Measurements from ENCODE around the gene TTLL7.
A peak's percentile ranks its signal among the peaks of the same experiment; 100 is the strongest.

TTLL7 gene, protein sequence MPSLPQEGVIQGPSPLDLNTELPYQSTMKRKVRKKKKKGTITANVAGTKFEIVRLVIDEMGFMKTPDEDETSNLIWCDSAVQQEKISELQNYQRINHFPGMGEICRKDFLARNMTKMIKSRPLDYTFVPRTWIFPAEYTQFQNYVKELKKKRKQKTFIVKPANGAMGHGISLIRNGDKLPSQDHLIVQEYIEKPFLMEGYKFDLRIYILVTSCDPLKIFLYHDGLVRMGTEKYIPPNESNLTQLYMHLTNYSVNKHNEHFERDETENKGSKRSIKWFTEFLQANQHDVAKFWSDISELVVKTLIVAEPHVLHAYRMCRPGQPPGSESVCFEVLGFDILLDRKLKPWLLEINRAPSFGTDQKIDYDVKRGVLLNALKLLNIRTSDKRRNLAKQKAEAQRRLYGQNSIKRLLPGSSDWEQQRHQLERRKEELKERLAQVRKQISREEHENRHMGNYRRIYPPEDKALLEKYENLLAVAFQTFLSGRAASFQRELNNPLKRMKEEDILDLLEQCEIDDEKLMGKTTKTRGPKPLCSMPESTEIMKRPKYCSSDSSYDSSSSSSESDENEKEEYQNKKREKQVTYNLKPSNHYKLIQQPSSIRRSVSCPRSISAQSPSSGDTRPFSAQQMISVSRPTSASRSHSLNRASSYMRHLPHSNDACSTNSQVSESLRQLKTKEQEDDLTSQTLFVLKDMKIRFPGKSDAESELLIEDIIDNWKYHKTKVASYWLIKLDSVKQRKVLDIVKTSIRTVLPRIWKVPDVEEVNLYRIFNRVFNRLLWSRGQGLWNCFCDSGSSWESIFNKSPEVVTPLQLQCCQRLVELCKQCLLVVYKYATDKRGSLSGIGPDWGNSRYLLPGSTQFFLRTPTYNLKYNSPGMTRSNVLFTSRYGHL

DNA sequence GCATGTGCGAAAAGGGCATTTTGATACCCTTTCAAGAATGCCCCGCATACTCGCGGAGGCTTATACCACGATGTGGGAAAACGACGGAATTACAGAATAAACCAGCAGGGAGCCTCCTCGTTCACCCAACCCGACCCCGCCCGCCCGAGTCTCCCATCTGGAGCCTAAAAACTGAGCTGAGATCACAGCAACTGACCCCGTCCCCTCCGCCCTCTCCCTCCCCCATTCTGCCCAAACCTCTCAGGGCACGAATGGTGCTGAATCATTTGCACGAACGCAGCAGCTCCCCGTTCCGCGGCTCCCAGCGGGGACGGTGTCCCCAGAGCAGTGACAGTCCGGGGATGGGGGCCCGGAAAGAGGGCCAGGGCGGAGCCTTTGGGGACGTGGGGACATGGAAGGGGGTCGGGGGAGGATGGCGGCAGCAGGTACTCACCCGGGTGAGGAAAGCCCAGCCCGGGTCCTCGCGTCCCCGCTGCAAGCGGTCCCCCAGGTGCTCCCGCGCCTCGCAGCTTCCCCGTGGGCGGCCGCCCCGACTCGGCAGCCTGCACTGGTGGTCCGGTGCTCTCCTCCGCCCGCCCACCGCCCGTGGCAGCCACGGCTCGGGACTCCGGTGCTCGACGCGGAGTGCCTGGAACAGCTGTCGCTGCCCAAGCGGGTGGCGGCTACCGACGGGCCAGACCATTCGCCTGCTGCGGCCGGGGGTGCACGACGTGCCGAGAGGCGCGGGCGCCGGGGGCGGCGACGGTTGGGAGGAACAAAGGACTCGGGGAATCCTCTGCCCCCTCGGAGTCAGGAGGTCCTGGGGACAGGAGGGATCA, at the start of gene TTLL7:
Gene TTLL7, minus strand, starts transcription at position 635 of the 818 bp plus-strand sequence. CDS start 46,921 bp downstream, outside the sequence.
- DNase-seq: peak in 4 of 6 experiments; percentile 13 to 38 (median 28)

DNA sequence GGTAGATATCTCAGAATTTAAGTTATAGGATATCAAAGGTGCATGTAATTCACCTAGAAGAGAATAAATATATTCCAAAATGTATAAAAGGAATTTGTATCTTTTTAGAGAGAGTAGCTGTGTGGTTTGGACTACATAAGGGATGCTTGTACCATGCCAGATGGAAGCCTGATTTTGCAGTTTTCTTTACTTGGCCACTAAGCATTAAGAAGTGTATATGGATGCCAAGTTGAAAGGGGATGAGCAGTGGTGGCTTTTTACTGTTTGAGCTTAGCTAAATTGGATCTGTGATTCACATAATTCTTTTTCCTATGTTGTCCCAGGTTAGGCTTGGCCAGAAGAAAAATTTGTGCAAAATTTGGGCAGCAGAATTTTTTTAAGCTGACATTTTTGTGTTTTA, 43.5 kb upstream of the TTLL7 start:
- DNase-seq: no peak

DNA sequence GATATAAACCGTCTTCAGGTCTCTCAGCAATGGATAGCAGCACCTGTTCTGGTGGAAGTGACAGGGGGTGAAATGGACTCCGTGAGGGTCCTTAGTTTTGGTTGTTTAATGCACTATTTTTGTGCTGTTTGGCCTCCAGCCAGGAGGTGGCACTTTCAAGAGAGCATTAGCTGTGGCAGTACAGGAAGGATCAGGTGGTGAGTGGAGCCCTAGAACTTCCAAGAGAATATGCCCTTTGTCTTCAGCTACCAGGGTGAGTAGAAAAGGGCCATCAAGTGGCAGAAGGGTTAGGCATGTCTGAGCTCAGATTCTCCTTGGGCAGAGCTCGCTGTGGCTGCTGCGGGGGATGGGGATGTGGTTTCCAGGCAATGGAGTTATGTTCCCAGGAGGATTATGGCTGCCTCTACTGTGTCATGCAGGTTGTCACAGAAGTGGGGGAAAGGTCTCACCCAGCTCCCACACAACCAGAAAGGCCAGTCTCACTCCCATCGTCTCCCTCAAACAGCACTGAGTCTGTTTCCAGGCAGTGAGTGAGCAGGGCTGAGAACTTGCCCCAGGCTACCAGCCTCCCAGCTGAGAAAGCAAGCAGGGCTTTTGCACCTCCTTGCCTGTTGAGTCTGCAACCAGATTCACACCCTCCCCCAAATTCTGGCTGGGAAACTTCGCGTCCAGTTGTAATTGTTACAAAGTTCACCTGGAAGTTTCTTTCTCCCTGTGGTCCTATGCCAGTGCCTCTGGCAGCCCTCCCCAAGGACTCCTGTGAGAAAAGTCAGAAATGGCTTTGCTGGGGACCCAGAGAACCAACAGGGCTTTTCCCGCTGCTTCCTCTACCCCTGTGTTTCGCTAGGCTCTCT, 39.1 kb upstream of the TTLL7 start:
- no peak for DNase-seq

DNA sequence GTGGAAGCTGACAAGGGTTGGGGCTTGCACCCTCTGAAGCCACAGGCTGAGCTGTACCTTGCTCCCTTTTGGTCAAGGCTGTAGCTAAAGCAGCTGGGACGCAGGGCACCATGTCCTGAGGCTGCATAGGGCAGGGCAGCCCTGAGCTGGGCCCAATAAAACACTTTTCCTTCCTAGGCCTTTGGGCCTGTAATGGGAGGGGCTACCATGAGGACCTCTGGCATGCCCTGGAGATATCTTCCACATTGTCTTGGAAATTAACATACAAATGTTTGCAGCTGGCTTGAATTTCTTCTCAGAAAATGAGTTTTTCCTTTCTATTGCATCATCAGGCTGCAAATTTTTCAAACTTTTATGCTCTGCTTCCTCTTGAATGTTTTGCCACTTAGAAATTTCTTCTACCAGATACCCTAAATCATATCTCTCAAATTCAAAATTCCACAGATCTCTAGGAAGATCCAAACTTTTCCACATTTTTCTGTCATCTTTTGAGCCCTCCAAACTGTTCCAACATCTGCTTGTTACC, 32.9 kb upstream of the TTLL7 start:
- DNase-seq: no peak

DNA sequence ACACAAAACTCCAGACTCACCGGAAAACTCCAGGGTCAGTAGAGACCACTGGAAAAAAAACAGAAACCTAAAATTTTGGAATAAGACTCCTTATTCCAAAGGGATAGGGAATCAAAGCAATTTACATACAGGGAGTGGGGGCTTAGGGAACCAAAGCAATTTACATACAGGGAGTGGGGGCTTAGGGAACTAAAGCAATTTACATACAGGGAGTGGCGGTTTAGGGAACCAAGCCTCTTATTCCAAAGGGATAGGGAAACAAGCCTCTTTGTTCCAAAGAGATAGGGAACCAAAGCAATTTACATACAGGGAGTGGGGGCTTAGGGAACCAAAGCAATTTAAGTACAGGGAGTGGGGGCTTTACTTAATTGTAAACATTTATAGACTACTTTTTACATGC, 28.4 kb upstream of the TTLL7 start:
- DNase-seq: no peak

DNA sequence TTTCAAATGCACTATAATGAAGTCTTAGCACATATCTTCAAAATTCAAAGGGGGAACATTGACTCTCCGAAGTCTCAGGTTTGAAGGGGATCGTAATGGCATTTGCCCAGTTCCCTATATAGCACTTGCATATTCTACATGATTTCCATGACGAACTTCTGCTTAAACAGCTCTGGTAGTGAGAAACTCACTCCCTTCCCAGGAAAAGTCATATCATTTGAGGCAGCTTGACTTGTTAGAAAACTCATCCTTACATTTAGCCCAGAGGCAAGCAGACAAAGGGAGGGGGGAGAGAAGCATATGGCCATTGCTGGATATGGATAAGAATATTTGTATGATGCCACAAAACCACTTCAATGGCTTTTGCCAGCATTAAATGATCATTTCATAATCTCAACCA, 27.0 kb upstream of the TTLL7 start:
- DNase-seq: no peak

DNA sequence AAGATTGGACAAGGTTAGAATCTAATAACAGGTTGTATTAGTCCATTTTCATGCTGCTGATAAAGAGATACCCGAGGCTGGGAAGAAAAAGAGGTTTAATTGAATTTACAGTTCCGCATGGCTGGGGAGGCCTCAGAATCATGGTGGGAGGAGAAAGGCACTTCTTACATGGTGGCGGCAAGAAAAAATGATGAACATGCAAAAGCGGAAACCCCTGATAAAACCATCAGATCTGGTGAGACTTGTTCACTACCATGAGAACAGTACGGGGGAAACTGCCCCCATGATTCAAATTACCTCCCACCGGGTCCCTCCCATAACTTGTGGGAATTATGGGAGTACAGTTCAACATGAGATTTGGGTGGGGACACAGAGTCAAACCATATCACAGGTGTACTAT, 22.9 kb upstream of the TTLL7 start:
- DNase-seq: no peak

DNA sequence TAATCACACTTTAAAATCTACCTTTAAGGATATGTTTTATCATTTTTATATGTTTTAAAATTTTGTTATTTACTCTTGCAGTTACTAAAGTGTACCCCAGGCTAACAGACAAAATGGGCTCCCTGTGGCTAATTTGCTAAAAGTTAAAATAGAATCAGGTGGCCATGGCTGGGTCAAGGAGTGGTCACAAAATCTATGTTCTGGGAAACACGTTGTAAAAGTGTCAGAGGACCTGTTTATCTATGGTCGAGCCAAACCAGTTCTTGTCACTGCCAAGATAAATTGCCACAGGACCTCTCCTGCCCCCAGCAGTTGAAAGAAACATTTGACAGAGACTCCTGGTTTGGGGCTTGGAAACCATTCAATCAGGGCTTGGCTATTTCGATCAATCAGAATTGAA, 21.2 kb upstream of the TTLL7 start:
- no peak for DNase-seq

DNA sequence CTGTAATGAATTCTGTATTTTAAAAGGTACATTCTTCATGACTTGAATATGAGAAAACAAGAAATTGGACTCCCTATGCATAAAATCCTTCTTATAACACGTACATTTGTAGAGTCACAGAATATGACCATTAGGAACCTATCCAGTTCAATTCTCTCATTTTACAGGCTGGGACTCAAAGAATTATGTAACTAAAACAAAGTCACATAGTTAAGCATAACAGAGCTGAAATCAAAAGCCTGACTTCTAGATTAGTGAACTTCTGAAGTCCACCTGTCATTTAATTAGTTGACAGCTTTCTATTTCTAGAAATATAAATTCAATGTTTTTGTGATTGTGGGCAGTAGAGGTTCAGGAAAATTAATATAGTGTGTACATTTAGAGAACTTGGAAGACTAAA, 20.3 kb upstream of the TTLL7 start:
- no peak for DNase-seq

DNA sequence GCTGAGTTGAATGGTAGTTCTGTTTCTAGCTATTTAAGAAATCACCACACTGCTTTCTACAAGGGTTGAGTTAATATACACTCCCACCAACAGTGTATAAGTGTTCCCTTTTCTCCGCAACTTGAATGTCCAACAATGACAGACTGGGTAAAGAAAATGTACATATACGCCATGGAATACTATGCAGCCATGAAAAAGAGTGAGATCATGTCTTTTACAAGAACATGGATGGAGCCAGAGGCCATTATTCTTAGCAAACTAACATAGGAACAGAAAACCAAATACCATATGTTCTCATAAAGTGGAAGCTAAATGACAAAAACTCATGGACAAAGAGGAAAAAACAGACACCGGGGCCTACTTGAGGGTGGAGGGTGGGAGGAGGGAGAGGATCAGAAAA, 14.8 kb upstream of the TTLL7 start:
- no peak for DNase-seq

DNA sequence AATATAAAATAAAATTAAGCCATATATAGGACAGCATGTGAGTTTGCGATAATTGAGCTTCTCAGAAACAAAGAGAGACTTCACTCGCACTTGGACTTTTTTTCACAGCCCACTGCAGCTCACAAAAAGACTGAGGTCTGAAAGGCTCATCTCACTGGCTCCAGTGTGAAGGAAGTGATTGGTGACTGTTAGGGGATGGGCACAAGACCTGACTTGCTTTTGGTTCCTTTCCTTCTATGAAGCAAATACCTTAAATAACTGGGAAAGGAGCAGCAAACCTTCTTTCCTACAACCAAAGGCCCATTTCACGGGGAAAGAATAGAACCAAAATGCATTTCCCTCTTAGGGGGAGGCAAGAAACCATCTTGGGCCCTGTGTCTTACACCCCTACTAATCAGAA, 13.1 kb upstream of the TTLL7 start:
- no peak for DNase-seq

DNA sequence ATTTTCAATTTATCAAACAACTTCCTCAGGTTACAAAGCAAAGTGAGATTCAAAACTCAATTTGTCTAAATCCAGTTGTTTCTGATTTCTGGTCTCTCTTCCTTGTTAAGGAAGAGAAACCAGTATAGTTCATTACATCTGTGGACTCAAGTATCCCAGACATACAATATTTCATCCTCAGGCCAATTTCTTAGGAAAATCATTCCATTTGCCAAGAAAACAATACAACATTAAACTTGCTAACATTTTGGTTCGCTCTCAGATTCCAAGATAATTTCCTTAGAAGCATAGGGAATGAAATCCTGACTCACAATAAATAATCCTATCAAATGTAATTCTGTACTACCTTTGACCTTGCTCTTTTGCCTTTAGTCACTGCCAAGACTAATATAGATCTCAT, 11.2 kb upstream of the TTLL7 start:
- no peak for DNase-seq

DNA sequence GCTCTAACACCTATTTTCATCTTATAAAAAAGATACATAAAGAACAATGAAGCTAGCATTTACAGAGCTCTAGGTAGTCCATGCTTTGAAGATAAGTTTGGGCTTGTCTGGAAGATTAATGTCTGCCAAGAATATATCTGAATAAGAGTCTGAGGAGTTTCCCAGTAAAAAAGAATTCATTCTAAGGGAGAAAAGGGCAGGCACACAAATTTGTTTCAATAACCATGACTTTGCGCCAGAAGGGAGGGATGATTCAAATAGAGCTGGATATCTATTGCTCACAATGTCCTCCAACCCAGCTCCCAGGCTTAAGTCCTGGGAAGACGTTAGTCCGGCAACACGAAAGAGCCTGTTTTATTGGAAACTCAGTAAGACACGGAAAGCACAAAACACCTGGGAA, 9.7 kb upstream of the TTLL7 start:
- no peak for DNase-seq

DNA sequence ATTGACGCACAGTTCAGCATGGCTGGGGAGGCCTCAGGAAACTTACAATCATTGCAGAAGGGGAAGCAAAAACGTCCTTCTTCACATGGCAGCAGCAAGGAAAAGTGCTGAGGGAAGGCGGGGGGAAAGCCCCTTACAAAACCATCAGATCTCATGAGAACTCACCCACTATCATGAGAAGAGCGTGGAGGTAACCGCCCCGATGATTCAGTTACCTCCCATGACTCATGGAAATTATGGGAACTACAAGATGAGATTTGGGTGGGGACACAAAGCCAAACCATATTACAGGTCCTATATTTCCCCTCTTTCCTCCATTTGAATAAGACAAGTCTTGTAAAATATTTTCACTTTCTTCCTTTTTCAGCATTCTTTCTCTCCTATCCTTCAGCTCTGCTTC, 7.7 kb upstream of the TTLL7 start:
- no peak for DNase-seq

DNA sequence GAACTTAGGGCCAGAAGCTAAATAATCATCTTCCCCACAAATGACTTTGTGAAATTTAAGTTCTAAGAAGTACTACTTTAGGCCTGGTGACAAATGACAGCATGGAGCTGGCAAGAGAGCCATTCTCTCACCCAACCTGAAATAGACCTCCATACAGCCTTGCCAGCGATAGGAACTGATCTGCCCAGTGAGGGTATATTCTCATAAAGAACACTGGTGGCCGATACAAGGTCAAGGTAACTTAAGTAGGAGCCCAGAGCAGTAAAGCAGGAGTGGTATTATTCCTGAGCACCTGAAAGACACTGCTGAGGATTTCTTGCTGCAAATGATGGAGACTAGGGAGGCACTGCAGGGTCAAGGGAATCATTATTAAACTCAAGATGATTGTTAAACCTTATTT, 2.6 kb upstream of the TTLL7 start:
- DNase-seq: no peak

DNA sequence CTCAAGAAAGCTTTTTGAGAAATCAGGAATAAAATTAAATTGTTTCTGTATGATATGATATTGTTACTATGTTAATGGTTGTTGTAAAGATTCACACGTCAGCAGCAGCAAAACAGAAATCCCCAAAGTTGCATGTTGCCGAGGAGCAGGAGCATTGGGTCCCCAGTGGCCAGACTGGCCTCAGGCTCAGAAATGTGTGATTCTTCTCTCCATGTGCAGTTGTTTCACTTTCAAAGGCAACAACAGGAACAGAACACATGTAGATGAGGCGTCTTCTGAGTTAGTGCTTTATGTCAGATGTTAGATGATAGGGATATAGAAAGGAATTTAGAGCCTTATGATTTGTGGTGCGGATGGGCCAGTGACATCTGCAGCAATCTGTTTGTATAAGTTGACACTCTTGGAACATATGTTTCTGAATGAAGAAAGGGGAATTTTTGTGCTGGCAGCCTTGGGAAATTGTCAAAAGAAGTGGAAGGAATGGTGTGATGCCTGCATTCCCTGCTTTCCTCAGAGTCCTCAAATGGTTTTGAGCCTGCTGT, 2.1 kb upstream of the TTLL7 start:
- DNase-seq: no peak

DNA sequence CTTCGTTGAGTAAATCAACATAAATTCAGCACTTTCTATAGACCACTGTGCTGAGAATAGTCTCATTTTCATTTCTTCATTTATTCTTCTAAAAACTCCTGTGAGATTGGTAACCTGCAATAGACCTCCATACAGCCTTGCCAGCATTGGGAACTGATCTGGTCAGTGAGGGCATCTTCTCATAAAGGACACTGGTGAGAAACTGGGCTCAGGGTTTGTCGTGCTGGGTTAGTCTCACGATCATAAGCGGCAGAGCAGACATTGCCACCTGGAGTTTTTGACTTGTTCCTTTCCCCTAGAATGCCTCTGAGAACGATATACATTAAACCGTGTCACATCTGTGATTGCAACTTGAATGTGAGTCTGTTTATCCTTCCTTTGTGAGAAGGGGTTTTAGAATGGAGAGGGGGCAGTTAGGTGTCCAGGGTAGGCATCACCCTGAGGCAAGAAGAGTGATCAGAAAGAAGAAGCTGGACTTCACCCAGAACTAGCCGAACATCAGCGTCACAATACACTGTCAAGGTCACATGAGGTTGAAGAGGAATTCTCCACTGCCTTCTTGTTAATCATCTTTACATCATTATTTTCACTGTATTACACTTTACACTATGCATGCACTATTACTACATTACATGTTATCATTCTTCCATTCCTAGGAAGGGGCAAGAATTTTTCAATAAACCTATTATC, 1.4 kb upstream of the TTLL7 start:
- DNase-seq: no peak

DNA sequence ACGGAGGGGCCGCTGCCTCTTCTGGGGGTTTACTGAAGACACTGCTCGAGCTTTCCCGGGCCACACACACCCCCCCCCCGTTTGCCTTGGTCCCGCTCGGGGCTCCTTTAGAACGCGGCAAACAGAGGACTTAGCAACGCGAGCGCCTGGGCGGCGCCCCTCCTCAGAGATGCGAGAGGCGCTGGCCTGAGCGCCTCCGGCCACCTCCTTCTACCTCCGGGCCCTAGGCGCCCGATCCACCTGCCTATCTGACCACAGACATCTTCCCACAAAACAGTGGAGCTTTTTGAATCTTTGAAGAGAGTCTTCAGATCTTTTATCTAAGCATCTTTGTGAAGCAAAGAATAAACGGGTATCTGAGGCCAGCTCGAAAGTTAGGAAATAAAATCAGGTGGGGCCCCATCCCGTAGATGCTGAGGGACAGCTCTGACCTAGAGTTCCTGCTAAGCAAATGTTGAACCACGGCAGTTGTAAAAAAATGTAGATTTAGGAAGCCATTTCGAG, 436 bp upstream of the TTLL7 start:
- peak in 2 of 6 experiments; percentile 35 to 37 for DNase-seq

DNA sequence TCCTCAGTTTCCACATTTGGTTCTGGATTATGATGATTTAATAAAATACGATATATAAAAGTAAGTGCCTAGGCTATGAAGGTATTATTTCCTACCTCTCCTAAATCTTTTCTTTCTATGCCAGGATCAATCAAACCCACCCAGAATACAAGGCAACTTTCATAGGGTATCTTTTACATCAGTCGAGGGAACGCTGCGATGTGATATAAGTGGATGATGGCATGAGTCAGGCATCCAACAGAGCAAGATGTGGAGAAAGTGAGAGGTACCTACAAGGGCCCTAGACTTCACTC, 781 bp downstream of the TTLL7 start:
- DNase-seq: no peak

DNA sequence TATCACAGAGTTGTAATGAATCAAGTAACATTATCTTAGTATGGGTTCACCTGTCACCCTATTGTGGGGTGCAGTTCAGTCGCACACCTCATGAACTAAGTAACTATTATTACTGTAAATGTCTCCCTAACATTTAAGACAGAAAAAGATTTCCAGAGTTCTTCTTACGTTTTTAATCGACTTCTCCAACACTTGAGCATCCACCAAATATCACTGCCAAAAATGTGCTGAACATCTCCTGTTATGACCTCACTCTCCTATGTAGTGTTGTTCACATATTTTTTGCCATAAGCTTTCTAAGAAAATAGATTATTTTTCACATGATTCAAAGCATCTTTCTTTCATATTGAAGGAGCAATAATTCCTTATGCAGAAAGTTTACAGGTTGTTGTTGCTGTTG, 1.3 kb downstream of the TTLL7 start:
- no peak for DNase-seq

DNA sequence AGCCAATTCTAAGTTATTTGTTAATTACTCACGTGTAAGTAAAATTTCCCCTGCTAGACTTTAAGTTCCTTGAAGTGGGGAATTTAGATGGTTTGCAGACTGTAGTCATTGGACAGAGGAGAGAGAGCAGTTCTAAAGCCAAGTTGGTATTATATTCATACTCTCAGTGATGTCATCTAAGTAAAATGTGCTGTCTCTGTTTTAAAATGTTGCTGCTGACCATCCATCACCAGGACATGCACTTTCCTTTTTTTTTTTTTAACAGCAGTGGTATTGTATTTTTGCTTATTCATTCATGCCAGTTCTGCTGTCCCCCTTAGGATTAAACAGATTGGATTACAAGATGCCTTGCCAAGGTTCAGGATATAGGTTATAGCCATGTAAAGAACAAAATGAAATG, 2.3 kb downstream of the TTLL7 start:
- DNase-seq: no peak

Data from stimulated activated naive CD4-positive, alpha-beta T cell (primary cell).